Measurements from ENCODE around the gene PFN1.

The PFN1 gene

GRCh38 chr17:4948166-4948930 is at the start of gene PFN1:
TSS of gene PFN1 (minus strand) at chr17:4948530. CDS start at chr17:4948394, 136 bp downstream.
- DNase-seq (ENCODE audit: low read depth): peak; percentile 87

- peak; percentile 86 for DNase-seq (ENCODE audit: low read depth)
These were observed 49.1 kb upstream of the PFN1 start, which contains the start of the genes INCA1 and KIF1C for GRCh38 chr17:4997302-4998026. TSS of gene INCA1 (minus strand) at chr17:4997522. CDS start at chr17:4994437, 3,085 bp downstream. TSS of gene KIF1C (plus strand) at chr17:4997950. CDS start at chr17:5000247, 2,297 bp downstream.

GRCh38 chr17:4994081-4994595 is 45.8 kb upstream of the PFN1 start:
- no peak for DNase-seq (ENCODE audit: low read depth)

GRCh38 chr17:4987767-4988567 is 39.6 kb upstream of the PFN1 start:
- no peak for DNase-seq (ENCODE audit: low read depth)

GRCh38 chr17:4986951-4987766 is 38.8 kb upstream of the PFN1 start, which contains the start of gene CAMTA2:
TSS of gene CAMTA2 (minus strand) at chr17:4987675. CDS start at chr17:4986222, 1,453 bp downstream.
- DNase-seq (ENCODE audit: low read depth): peak; percentile 80

GRCh38 chr17:4986403-4986802 is 38.1 kb upstream of the PFN1 start:
- DNase-seq (ENCODE audit: low read depth): no peak

GRCh38 chr17:4982305-4982704 is 34.0 kb upstream of the PFN1 start:
- no peak for DNase-seq (ENCODE audit: low read depth)

GRCh38 chr17:4980644-4981216 is 32.4 kb upstream of the PFN1 start:
- DNase-seq (ENCODE audit: low read depth): no peak

- no peak for DNase-seq (ENCODE audit: low read depth)
These were observed 30.4 kb upstream of the PFN1 start for GRCh38 chr17:4978726-4979125.

GRCh38 chr17:4974115-4974670 is 25.9 kb upstream of the PFN1 start:
- DNase-seq (ENCODE audit: low read depth): no peak

GRCh38 chr17:4973256-4974114 is 25.2 kb upstream of the PFN1 start:
- no peak for DNase-seq (ENCODE audit: low read depth)

GRCh38 chr17:4972752-4973151 is 24.4 kb upstream of the PFN1 start:
- DNase-seq (ENCODE audit: low read depth): no peak

- DNase-seq (ENCODE audit: low read depth): no peak
These were observed 24.0 kb upstream of the PFN1 start for GRCh38 chr17:4972322-4972721.

- DNase-seq (ENCODE audit: low read depth): no peak
These were observed 23.5 kb upstream of the PFN1 start for GRCh38 chr17:4971826-4972225.

- DNase-seq (ENCODE audit: low read depth): no peak
These were observed 21.9 kb upstream of the PFN1 start for GRCh38 chr17:4970273-4970672.

- no peak for DNase-seq (ENCODE audit: low read depth)
These were observed 21.3 kb upstream of the PFN1 start for GRCh38 chr17:4969551-4970173.

- no peak for DNase-seq (ENCODE audit: low read depth)
These were observed 20.8 kb upstream of the PFN1 start for GRCh38 chr17:4969047-4969550.

- no peak for DNase-seq (ENCODE audit: low read depth)
These were observed 20.2 kb upstream of the PFN1 start for GRCh38 chr17:4968486-4969046.
